ENCODE results near the gene MAP3K7.
"Not testable (repeated sequence)": the region's sequence is repeated elsewhere in the genome, so short reads cannot be mapped to it uniquely, and the experiment has no call there.

Gene MAP3K7

DNA sequence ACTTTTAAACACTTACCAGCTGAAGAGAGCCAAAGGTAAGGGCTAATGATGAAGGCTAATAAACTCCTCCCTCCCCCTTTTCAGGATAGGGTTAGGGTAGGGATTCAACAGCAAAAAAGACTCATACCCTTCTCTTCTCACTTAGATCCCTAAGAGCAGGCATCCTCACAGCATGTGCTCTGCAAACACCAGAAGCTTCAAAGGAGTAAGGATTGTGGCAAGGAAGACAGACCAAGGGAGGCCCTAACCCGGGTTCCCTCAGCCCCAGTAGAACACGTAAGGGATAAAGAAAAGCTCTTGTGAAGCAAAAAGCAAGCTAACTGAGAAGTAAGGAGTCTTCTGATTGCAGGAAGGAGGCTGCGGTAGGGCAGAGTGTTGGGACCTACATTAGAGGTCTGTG lies 11.6 kb downstream of the MAP3K7 start:
- DNase-seq: no peak

DNA sequence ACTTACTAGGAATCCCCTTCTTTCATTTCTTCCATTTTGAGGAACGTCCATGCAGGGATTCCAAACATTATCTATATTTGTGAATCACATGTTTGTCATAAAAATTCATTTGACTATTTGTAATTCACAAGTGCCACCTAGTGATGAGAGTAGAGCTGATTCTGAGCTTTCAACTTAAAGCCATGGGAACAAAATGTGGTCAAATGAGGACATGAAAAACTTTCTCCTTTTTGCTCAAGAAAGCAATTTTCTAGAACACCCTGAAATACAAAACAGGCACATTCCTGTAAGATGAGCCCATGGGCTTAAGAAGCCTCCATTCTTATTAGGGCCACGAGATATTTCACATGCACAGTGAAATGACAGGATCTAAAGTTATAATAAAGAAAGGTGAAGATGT lies 12.3 kb downstream of the MAP3K7 start:
- DNase-seq: no peak

DNA sequence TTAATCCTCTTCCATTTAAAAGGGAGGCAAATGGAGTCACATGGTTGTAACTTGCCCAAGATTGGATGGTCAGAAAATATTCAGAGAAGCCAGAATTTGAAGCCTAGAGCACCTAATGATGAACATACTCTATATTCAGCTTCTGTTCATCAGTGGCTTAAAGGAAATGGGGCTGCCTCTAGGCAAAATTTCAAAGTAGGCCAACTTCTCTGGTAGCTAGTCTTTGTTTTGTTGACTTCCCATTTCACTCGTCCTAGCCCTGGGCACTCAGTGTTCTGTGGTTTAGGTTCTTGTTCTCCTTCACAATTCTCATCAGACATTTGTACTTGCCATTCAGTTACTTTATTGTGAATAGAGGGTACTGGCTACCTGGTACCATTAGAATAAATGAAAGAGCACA lies 13.2 kb downstream of the MAP3K7 start:
- no peak for DNase-seq

DNA sequence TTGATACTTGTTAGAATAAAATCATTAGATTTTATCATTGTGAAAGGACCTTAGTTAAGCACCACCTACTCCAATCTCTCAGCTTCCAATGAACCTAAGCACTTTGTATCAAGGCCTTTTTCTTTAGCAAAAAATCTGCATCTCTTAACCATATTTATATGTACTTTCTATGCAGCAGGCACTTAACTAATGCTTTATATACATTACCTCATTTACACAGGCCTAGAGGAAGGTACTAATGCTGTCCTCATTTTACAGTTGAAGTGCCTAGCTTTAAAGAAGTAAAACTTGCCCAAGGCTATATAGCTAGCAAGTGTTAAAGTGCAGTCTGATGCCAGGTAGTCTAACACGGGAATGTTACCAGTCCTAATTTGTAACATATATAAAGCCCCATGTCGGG lies 14.0 kb downstream of the MAP3K7 start:
- no peak for DNase-seq

DNA sequence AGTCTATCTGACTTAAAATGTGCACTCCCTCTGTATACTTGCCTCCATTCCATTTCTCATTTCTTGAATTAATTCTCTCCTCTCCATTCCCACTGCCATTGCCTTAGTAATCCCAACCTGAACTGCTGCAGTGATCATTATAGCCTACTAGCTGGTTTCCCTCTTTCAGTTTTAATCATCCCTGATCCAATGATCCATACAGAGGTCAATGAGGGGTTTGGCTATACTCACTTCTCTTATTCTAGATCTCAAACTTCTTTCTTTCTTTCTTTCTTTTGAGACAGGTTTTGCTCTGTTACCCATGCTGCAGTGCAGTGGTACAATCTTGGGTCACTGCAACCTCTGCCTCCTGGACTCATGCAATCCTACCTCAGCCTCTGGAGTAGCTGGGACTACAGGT lies 17.6 kb downstream of the MAP3K7 start:
- DNase-seq: no peak

- not testable (repeated sequence) for DNase-seq
These were observed 19.2 kb downstream of the MAP3K7 start for GRCh38 chr6:90567682-90568081.

DNA sequence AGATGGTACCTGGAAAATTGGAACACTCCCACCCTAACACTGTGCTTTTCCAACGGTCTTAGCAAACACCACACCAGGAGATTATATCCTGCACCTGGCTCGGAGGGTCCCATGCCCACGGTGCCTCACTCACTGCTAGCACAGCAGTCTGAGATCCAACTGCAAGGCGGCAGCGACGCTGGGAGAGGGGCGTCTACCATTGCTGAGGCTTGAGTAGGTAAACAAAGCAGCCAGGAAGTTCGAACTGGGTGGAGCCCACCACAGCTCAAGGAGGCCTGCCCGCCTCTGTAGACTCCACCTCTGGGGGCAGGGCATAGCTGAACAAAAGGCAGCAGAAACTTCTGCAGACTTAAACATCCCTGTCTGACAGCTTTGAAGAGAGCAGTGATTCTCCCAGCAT lies 24.5 kb downstream of the MAP3K7 start:
- not testable (repeated sequence) for DNase-seq

- DNase-seq: no peak
These were observed 26.9 kb downstream of the MAP3K7 start for GRCh38 chr6:90559931-90560330.

DNA sequence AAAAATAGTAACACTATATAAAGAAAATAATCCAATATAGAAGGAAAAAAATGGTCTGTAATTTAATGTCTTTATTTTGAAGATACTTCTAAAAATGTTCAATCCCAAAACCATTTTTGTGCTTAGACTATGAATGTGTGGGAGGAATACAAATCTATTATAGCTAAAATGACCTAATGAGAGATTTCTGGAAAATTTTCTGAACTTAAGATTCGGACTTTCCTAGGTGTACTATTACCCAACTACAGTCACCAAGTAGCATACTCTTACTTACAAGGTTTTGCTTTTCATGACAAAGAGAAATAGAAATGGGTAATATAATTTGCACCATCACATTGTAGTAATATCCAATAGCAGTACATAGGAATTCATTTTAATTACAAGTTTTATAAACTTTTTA lies 29.9 kb downstream of the MAP3K7 start:
- no peak for DNase-seq

GRCh38 chr6:90547991-90548390 lies 38.9 kb downstream of the MAP3K7 start:
- no peak for DNase-seq

DNA sequence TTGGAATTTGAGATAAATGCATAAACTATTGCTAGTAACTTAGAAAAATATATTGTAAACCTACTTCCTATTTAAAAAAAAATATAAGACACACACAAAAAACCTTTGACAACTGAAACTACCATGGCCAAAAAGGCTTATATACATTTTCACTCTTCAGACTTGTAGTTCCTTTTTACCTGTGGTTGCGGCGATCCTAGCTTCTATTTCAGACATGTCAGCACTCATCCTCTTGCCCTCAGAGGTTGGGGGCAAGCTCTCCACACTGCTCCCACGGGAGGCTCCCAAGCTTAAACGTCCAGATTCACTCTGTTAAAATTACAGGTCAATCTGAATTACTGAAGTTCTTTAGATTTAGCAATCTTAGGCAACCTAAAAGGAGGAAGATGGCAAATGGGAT lies 39.8 kb downstream of the MAP3K7 start:
- DNase-seq: no peak

DNA sequence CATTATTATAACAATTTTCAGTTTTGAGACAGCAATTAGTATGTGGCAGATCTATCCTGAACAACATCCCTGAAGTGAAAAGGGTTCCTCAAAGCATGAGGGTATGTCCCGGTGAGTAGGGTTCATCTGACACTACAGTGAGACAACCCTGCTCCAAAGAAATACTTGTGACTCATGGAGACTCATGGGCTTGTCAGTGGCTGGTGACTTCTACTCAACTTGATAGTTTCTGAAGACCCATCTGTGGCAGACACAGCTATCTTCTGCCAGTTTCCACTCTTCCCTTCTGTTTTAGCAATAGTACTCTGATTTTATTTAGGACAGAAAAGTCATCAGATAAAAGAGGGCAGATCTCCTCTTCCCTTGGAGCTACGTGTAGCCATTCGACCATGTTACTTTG lies 41.4 kb downstream of the MAP3K7 start:
- no peak for DNase-seq

- no peak for DNase-seq
These were observed 42.1 kb downstream of the MAP3K7 start for GRCh38 chr6:90544741-90545140.

DNA sequence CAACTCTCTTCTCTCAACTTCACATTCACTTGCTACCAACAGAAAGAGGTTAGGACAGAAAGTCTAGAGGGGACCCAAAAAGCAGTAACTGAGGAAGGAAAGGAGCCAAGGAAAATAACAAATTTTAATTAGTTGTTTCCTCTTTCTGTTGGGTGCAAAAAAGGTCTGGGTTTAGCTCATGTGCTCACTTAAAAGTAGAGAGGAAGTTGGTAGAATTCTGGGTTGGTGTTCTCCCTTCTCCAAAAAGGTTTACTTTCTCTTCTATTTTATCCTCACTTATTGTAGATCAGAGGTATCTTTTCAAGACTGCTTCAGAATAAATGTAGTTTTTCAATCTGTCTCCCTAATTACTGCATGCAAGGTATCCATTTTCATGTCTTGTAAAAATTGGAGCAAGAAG lies 42.8 kb downstream of the MAP3K7 start:
- no peak for DNase-seq

GRCh38 chr6:90541221-90541620 lies 45.7 kb downstream of the MAP3K7 start:
- no peak for DNase-seq

DNA sequence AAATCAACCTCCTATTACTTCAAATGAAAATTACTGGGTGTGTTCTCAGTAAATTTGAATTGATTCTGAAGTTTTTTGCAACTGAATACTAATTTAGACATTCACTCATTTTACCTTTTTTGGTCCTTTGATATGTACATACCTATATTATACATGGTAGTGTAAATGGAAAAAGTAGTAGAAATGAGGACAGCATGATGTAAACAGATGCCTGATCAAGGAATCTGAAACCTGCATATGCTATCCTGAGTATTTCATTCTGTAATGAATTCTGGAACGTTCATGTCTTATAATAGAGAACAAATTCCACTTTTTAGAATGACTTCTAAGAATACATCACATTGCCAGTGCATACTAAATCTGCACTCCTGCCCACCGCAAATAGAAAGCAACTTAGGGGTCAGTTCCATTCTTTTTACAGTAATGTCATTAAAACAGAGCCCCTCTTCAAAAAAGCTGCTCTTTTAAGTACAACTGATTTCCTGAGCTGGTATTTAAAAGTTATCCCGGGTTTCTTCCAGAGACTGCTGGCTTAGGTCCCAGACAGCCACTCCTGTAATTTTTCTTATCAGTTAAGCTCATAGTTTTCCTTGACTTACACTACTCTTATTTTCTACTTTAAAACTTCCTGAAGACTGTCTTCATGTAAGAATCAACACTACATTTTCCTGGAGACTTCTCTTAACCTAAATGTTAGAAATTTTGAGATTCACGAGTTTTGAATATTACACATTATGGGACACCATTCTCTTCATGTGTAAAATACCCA lies 48.4 kb downstream of the MAP3K7 start:
- DNase-seq: no peak

GRCh38 chr6:90537723-90538258 lies 49.1 kb downstream of the MAP3K7 start:
- DNase-seq: no peak

DNA sequence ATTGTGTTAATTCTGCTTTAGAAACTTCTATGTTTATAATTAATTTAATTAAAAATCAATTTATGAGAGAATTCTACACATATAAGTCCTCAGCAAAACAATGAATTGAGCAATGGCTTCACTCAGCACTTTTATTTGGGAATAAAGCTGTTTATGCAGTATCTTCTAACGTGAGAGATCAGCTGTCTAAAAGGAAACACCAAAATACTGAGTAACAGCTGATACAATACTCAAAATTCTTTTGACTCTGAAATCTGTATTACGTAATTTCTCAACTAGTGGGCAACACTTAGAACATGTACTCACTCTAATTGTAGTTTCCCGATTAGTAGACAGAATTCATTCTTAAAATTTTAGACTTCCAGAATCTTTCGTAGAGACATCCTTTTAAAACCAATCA lies 49.8 kb downstream of the MAP3K7 start:
- DNase-seq: no peak

- no peak for DNase-seq
These were observed 50.4 kb downstream of the MAP3K7 start for GRCh38 chr6:90536520-90536919.

DNA sequence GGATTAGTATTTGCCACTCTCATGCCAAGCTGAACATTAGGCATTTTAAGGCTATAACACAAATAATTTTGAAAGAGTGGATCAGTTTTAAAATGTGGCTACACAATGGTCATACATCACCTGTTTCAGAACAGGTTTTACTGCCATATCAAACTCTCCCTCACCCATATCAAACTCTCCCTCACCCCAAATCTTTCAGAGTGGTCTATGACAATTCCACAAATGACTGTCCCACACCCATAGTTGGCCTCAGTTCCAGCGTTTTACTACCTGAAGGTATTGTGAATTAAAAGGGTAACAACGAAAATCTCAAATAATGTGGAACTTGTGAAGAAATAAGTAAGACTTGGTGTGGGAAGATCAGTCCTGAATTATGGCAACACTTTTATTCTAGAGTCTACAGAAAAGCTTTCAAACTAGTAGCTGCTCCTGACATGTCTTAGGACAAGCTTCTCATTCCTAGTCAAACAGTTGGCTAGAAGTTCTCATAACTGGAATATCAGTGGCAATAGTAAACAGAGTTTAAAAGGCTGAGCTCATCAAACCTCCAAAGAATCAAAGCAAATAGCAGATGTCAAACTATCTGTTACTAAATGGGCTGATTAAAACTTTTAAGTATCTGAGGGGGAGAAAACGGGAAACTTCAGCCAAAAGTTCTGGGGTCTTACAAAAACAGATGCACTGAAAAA lies 52.4 kb downstream of the MAP3K7 start:
- no peak for DNase-seq

DNA sequence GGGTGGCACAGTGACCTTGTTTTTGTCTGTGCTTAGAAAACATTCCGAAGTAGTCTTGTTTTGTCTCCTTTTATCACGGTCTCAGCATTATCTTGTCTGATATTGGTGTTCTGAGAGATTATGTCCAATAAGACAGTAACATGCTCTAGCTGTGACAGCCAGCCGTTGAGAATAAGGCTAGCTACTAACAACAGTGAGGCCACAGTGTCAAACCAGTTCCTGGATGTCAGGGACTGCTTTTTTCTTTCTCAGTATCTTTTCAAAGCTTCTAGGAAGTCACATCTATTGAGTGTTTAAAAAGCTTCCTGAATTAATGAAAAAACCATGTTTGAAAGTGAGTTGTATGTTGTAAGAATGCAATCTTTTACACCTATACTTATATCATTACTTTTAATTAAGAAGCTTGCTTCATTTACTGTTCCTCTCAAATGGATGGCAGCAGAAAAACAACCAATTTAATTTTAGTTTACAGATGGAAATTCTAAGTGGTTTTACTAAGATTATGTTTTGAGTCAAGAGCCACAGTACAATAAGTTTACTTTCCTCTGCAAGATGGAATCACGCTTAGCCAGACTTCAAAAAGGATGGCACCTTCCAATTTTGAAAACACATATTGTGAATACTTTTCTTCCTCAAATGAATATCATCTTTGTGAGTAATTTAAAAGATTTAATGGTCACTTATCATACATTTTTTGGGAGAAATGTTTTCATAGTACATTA lies 53.1 kb downstream of the MAP3K7 start:
- no peak for DNase-seq

GRCh38 chr6:90530882-90531281 lies 56.0 kb downstream of the MAP3K7 start:
- DNase-seq: no peak

GRCh38 chr6:90525421-90525820 lies 61.5 kb downstream of the MAP3K7 start:
- no peak for DNase-seq

DNA sequence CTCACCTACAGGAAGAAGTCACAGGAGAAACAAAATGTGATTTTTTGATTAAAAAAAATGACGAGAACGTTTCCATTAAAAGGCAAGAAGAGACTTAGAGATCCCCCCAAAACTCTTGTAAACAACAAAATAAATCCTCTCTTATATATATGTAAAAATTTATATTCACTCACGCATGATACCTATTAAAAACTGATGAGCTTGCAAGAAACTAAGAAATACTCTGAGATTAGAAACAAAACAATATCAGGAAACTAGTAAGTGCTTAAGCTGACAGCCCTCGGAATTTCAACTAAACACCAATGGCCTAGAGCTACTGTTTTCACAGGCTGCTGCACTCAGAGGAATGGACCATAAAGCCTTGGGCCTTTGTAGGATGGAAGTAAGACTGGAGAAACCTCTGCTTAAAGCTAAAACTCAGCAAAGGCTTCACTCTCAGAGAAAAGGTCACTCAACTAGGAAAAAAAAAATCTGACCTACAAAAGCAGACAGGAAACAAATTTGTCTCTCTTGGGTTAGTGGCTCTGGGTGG lies 63.0 kb downstream of the MAP3K7 start:
- DNase-seq: no peak

All from islet precursor cell (in vitro differentiated cells).